Thyroid gland (tissue), 4 donors: ENCODE results near the gene TENT5A.

Experiments
- CTCF ChIP-seq, 6 experiments: fragments of 200-600 bp in 3 of 6; fragments of 450-650 bp in 3 of 6; sonication (generic) in 3 of 6; IDR thresholded peaks; one replicate each; pipeline ENCODE4 v1.5.1; 2016 to 2019; ENCODE audit warnings: antibody characterized with exemption in 6 of 6, mild to moderate bottlenecking in 2 of 6, inconsistent platforms in 1 of 6, moderate library complexity in 1 of 6
- POLR2A ChIP-seq, 2 donors: fragments of 450-650 bp; IDR thresholded peaks; one replicate each; pipeline ENCODE4 v1.6.1; 2017; ENCODE audit warnings: antibody characterized with exemption in 2 of 2, mild to moderate bottlenecking in 2 of 2, moderate library complexity in 1 of 2

DNA sequence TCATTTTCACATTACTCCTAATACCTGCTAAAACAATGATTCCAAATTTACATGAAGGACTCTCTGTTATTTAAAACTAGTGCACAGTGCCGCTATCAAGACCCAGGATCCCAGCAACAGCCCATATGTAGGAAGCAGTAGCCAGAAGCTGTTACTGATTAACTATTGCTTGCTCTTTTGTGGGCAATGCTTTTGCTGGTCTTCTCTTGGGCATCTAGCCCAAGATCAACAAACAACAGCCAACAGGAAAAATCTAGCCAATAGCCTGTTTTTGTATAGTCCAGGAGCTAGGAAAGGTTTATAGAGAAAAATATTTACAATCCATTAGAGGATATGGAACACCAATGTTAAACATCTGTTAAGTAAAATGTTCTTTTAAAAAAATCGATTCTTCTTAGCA lies 22.1 kb upstream of the TENT5A start:
- TF ChIP-seq CTCF (IDR thresholded peaks at IDR 0.05) (no peak), POLR2A (IDR thresholded peaks at IDR 0.05) (no peak)
